Measurements from ENCODE around the gene CHSY3.

GRCh38 chr5:130002876-130003275 lies 98.6 kb downstream of the CHSY3 start:
- no peak for TF ChIP-seq POLR2A (IDR thresholded peaks at IDR 0.05)
- no peak for TF ChIP-seq CTCF (IDR thresholded peaks at IDR 0.05)
